ENCODE measurements around the gene CCNG1.
A peak's percentile ranks its signal among the peaks of the same experiment; 100 is the strongest.
"Not testable (repeated sequence)": the region's sequence is repeated elsewhere in the genome, so short reads cannot be mapped to it uniquely, and the experiment has no call there.

Gene CCNG1, protein sequence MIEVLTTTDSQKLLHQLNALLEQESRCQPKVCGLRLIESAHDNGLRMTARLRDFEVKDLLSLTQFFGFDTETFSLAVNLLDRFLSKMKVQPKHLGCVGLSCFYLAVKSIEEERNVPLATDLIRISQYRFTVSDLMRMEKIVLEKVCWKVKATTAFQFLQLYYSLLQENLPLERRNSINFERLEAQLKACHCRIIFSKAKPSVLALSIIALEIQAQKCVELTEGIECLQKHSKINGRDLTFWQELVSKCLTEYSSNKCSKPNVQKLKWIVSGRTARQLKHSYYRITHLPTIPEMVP

DNA sequence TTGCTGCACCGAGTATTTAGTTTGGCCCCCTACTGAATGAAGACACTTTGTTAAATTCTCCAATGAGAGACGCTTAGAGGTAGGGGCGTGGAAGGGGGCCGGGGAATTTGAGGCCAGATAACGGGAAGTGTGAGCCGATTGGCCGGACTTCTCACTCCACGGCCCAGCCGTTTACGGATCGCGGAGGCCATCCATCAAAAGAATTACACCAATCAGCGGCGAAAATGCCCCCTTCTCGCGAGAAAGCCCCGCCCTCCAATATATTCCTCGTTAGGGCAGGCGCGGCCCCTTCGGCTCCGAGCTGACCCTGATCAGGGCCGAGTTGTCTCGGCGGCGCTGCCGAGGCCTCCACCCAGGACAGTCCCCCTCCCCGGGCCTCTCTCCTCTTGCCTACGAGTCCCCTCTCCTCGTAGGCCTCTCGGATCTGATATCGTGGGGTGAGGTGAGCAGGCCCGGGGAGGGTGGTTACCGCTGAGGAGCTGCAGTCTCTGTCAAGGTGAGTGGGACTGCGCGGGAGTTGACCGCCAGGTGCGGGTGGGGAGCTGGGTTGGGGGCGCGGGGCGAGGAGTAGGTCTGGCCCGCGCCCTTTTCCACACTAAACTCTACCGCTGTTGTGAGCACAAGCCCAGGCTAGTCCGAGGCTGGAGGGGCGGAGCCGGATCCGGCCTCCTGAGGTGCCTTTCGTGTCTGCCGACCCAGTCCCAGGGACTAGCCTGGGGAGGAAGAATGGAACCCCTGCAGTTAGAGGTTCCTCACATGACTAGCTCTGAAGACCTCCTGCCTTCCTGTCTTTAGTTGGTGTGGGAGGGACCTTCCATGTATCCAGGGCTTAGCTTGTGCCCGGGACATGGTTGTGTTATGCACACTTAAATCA lies at the start of gene CCNG1:
TSS of gene CCNG1 (plus strand) at position 287 of the 874 bp plus-strand sequence. CDS start 1,662 bp downstream, outside the sequence.
- peak; percentile 24 to 97 (median 91) for DNase-seq

DNA sequence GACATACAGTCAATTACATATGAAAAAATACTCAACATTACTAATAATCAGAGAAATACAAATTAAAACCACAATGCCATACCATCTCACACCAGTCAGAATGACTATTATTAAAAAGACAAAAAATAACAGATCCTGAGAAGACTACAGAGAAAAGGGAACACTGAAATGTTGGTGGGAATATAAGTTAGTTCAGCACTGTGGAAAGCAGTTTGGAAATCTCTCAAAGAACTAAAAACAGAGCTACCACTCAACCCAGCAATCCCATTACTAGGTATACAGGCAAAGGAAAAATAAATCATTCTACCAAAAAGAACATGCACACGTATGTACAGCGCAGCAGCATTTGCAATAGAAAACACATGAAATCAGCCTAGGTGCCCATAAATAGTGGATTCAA lies 41.6 kb upstream of the CCNG1 start:
- DNase-seq = no peak

DNA sequence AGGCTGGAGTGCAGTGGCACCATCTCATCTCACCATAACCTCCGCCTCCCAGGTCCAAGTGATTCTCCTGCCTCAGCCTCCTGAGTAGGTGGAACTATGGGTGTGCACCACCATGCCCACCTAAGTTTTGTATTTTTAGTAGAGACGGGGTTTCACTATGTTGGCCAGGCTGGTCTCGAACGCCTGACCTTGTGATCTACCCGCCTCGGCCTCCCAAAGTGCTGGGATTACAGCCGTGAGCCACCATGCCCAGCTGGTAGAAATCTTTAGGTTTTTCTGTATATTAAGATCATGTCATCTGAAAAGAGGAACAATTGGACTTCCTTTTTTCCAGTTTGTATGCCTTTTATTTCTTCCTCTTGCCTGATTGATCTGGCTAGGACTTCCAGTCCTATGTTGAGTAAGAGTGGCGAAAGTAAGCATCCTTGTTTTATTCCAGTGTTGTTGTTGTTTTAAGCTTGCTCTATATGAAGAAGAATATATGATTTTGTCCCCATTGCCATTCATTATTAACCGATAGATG lies 40.5 kb upstream of the CCNG1 start:
- not testable (repeated sequence) for DNase-seq

DNA sequence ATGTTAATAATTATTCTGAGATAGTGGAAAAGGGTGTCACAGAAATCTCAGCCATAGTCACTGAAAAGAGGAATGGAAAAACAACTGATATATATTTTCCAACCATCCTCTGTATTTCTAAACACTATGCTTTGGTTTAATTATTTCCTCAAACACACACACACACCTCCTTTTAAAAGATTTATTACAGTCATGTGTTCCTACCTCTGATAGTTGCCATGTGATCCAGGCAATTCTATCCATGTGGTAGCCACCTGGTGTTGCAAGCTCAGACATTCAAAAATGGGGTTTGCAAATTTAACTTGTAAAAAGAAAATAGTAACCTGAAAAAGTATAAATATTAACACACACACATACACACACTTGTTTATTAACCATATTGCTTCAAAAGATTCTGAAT lies 40.0 kb upstream of the CCNG1 start:
- DNase-seq = no peak

DNA sequence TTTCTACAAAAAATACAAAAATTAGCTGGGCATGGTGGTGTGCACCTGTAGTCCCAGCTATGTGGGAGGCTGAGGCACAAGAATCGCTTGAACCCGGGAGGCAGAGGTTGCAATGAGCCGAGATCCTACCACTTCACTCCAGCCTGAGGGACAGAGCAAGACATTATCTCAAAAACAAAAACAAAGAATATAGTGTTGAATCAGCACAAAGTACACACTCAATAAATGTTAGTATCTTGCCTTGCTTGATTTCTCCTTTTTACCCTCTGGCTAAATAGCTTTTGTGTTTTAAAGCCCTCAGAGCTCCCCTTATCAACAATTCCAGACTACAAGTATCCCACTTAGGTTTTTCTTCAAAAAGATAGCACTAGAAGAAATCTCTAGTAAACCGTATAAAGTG lies 37.5 kb upstream of the CCNG1 start:
- no peak for DNase-seq

DNA sequence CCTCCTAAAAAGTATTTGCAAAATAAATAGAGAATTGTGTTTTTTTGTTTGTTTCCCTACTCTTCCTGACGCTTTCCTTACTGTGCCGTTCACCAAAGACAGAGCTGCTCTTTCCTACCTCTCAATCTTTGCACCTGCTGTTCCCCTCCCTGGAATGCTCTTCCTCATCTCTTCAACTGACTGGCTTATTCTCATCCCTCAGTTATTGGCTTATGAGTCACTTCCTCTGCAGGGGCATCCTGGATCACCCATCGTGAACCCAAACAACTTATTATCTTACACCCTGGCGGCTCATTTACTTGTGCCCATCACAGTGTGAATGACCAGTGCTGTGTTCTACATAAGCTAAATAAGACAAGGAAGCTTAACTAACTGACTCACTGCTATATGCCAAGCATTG lies 36.1 kb upstream of the CCNG1 start:
- no peak for DNase-seq

DNA sequence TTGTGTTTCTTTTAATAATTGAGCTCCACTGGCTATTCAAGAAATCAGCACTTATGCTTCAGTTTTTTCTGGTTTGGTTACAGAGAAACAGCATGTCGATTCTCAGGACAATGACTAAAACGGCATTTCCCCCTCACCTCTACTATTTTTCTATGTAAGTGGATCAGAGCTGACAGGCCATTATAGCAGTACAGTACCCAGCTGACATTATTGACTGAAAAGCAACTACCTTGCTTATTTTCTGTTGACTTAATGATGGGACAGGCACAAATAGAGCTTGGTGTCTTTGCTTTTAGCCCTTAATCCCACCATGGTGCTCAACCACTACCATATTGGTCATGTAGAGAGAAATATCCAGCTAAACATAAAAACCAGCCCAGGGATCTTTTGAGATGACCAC lies 35.4 kb upstream of the CCNG1 start:
- DNase-seq = no peak

DNA sequence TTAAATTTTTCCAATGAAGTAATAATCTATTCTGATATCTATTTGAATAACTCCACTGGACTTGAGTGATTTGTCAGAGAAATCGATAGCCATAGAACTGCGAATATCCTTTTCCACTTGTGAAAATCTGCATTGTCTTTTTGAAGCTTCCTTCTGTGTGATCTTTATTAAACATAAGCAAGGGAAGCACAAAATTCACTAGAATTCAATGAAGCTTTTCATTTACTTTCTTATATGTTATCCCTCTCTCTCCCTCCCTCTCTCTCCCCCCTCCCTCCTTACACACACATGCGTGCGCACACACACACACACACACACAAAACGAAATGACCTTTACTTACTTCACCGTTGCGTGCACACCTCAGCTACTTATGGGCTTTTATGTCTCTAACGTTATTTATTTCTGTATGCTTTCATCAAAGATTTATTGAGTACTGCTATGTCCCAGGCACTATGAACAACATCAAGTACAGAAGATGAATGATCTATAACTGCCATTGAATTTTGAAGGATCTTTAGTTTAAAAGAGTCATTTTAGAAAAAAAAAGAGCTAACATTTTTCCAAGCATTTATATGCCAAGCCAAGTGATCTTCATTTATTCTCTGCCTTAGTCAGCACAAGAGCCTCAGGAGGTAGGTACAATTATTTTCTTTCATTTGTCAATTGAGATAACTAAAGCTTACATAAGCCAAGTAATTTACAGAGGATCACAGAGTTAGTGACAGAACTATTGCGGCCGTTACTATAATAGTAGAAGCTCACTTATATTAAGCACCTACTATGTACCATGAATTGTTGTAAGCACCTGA lies 32.8 kb upstream of the CCNG1 start:
- no peak for DNase-seq

DNA sequence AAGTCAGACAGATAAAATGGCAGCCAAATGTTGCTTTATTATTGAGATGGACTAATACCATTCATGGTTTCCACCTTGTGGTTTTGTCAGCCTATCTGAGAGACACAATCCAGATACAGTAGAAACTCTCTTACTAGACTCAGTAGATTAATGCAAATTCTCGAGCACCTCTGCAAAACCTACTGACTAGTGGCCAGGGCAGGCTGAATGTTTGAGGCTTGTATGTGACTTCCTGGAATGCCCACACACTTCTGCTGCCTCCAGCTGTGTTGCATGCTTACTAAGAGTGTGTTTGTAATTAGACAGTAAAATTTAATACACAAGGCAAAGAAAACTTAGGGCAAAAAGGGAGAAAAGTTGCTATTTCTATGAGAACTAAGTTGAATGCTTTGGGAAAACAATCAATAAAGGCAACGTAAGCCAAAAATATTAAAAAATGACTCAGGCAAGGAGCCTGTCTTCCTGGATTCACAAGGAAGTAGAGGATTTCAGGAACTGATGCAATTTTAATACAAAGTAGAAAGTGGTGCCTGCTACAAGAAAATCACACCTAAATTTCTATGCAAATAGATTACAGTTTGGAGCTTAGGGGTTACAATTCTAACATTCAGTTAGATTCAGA lies 30.2 kb upstream of the CCNG1 start:
- no peak for DNase-seq

DNA sequence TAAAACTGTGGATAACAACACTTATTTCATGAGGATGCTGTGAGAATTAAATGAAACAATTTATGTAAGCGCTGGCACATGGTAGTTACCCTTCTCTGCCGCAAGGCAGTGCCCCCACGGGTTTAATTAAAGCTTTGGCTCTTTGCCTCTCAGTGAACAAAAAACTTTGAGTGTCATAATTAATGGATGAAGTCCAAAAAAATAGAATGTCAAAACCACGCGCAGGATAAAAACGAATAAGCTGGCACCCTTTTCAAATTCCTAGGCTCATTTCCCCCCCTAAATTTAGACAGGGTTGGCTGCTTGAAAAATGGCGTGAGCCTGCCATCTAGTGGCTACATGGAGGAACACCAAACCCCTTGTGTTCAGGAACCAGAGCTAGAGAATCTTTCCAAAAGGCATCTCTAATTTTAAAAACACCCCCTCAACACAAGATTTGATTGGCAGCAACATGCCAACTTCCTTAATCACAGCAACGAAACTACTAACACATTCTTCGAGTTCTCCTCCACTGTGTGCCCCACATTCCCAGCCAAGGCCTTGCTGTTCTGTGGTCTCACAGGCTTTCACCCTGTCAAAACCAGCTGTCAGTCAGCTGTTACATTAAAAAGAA lies 29.0 kb upstream of the CCNG1 start:
- peak in 41 of 51 donors; percentile 1 to 84 (median 34) for DNase-seq

DNA sequence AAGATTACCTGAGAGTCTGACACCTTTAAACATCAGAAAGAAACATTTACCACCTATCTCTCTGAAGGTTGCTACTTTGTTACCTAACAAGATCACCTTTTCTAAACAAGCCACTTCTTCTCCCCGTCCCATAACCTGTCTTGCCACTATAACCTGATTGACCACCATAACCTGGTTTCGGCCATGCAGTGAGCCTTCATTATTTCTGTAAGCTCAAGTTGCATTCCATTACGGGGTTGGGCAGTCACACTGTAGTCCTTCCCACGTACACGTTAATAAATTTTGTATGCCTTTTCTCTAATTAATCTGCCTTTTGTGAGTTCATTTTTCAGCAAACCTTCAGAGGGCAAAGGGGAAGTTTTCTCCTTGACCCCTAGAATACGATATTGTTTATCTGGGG lies 28.0 kb upstream of the CCNG1 start:
- DNase-seq = no peak

DNA sequence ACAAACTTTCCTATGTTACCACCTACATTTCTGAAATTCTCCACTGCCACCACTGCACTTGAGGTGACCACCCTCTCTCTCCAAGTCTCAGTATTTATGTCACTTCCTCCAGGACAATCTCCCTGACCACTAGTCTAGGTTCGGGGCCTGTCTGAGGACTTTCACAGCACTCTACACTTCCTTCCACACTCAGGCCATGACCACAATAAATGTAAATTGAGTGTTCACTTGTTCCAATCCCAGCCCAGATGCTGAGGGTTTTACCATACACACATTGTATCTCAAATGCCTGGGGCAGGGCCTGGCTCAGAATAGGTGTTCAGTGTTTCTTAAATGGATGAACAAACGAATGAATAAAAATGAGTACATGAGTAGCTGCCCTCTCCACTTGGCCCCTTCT lies 26.9 kb upstream of the CCNG1 start:
- no peak for DNase-seq

DNA sequence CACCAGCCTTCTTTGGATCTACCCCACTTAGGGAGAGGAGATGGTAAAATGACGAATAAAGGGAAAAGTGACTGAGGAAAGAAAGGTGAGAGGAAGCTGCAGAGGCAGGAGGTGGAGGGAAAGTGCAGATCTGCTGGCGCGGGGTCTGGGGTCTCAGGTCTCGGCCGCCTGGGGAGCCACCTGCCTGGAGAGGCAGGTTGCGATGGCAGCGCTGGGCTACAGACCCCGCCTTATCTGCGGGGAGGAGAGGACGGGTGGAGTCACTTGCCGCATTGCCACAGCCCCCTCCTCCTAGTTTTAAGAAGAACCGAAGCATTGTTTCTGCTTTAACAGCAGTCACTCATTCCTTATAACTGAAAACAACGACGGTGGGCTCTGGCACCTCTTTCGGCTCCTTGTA lies 21.7 kb upstream of the CCNG1 start:
- DNase-seq = not testable (repeated sequence)

DNA sequence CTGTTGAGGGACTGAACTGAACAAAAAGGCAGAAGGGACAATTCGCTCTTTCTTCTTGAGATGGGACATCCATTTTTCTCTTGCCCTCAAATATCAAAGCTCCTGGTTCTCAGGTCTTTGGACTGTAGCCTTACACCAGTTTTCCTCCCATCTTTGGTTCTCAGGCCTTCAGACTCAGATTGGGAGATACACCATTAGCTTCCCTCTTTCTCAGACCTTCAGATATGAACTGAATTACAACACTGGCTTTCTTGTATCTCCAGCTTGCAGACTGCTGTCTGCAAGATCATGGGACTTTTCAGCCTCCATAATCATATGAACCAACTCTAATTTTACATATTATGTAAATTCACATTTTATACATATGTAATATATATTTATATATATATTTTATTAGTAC lies 12.6 kb upstream of the CCNG1 start:
- no peak for DNase-seq

DNA sequence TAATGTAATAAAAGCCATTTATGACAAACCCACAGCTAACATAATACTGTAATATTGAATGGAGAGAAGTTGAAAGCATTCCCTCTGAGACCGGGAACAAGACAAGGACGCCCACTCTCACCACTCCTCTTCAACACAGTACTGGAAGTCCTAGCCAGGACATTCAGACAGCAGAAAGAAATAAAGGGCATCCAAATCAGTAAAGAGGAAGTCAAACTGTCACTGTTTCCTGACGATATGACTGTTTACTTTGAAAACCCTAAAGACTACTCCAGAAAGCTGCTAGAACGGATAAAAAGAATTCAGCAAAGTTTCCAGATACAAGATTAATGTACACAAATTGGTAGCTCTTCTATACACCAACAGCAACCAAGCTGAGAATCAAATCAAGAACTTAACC lies 11.3 kb upstream of the CCNG1 start:
- DNase-seq = not testable (repeated sequence)

DNA sequence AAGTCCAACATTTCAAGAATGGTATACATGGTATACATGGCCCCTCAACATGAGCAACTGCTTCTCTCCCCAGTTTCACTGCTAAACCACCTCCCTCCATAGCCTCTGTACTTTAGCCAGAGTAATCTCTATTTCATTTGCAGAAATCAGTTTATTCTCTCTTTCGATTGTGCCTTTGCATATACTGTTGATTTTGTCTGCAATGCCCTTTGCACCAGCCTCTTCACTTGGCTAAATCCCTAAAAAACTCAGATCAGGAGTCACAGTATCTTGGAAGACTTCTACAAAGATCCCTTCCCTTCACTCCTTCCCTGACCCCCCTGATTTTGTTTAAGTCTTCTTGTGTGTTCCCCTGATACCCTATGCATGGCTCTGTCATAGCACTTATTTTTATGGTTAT lies 4.9 kb upstream of the CCNG1 start:
- no peak for DNase-seq

DNA sequence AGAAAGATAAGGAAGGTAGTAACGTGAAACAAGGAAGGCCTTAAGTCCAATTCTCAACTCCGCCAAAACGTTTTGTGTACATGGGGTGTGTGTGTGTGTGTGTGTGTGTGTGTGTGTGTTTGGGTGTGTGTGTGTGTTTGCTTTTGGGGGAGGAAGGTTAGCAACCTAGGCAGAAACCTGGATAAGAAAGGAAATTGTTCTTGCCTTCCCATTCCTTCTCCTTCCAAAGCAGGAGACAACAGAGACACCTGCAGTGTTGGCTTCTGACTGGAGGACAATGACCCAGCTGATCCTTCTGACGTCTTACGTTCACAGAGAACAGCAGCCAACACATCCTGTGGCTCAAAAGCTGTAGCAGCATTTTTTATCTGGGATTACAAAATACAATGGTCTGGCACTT lies 4.1 kb upstream of the CCNG1 start:
- no peak for DNase-seq

DNA sequence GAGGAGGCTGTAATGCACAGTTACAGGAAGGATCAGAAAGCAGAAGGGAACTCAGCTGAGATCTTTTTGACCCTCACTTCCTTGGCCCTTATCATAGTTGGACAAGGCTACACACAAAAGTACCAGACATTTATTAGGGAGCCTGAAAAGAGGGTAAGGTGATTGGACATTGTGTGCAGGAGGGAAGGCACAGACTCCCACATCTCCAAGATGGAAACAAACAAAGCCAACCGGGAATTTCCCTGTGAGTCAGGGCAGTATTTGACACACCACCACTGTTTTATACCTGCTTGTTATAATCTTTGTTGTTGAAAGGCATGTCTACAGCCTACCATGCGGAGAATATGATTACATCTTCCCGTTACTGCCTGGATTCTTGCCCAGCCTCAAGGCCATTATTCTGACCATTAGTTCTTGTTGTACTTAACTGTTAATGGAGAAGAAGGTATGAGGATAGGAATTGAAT lies 3.0 kb upstream of the CCNG1 start:
- no peak for DNase-seq

DNA sequence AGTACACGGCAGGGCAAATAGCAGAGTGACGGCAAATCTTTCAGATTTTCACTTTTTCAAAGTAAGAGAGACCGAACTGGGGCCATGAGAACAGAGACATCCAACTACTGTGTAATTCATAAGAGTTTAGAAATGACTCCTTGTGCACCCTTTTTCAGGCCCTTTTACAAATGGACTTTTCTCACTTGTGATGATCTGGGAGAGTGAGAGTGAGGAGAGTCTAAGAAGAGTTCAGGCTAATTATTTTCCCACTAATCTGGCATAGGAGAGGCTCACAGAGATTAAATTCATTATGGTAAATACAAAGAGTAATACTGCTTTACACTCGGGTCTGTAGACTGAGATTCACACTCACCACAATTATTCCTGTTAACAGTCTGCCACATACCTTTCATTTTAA lies 880 bp upstream of the CCNG1 start:
- no peak for DNase-seq

DNA sequence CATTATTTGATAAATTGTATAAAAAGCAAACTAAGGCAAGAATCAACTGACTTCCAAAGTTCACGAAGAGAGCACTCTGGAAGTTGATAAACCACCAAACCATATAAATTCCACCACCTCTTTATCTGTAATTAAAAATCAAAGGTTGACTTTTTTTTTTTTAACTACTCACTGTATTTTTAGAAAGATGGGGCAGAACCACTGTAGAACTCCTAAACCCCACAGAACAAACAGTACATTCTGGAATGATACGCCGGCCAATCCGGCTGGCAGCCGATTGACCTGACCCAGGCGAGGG lies 435 bp upstream of the CCNG1 start:
- no peak for DNase-seq

DNA sequence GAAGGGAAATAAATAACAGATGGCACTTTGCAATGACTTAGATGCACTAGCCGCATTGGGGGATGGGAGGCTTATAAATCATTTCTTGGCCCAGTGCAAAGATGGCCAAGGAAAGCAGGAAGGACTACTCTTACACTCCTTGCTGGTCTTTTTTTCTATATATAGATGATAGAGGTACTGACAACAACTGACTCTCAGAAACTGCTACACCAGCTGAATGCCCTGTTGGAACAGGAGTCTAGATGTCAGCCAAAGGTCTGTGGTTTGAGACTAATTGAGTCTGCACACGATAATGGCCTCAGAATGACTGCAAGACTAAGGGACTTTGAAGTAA lies 1.7 kb downstream of the CCNG1 start:
- no peak for DNase-seq
